T-helper 2 cell treated with Interferon-gamma antibody and Interleukin-4, amounts not matched to agents 5 μg/mL and 100 μg/mL, for 36 hours (primary cell): ENCODE data around the gene CASZ1.

ENCODE experiments used
- DNase-seq: peaks from one replicate; pipeline ENCODE4 v3.0.0; 2021; ENCODE audit warnings: low spot score
- H3K27ac Mint-ChIP-seq: one replicate; pipeline ENCODE4 v1.8.0; 2021; ENCODE audit warnings: mild to moderate bottlenecking, mixed read lengths
- H3K27me3 Mint-ChIP-seq: one replicate; pipeline ENCODE4 v1.8.0; 2021; ENCODE audit warnings: low read depth, mixed read lengths
- H3K36me3 Mint-ChIP-seq: one replicate; pipeline ENCODE4 v1.8.0; 2021; ENCODE audit warnings: low read depth, mixed read lengths
- H3K4me1 Mint-ChIP-seq: one replicate; pipeline ENCODE4 v1.8.0; 2021; ENCODE audit warnings: low read depth, mixed read lengths
- H3K4me3 Mint-ChIP-seq: one replicate; pipeline ENCODE4 v1.8.0; 2022; ENCODE audit warnings: mild to moderate bottlenecking, moderate library complexity, mixed read lengths
- H3K9me3 Mint-ChIP-seq: one replicate; pipeline ENCODE4 v1.8.0; 2021; ENCODE audit warnings: mixed read lengths

The CASZ1 gene

GRCh38 chr1:10778640-10779039 is 17.8 kb downstream of the CASZ1 start:
- Mint-ChIP-seq H3K4me3 (no peak overlapping the region), H3K27me3 (no peaks in the 10 kb centered on the region), H3K36me3 (no peaks in the 10 kb centered on the region), H3K9me3 (no peaks in the 10 kb centered on the region), H3K4me1 (no peaks in the 10 kb centered on the region), H3K27ac (no peak overlapping the region)
- no peak for DNase-seq

- H3K36me3 Mint-ChIP-seq = no peaks in the 10 kb centered on the region
- no peak overlapping the region for H3K27ac Mint-ChIP-seq
- no peak overlapping the region for H3K4me3 Mint-ChIP-seq
- no peaks in the 10 kb centered on the region for H3K9me3 Mint-ChIP-seq
- no peak for DNase-seq
- no peaks in the 10 kb centered on the region for H3K4me1 Mint-ChIP-seq
- H3K27me3 Mint-ChIP-seq = no peaks in the 10 kb centered on the region
Measured at GRCh38 chr1:10777749-10778574, 18.5 kb downstream of the CASZ1 start.

- H3K4me1 Mint-ChIP-seq = no peaks in the 10 kb centered on the region
- no peak overlapping the region for H3K4me3 Mint-ChIP-seq
- H3K27me3 Mint-ChIP-seq = no peaks in the 10 kb centered on the region
- no peaks in the 10 kb centered on the region for H3K36me3 Mint-ChIP-seq
- H3K27ac Mint-ChIP-seq = no peak overlapping the region
- no peaks in the 10 kb centered on the region for H3K9me3 Mint-ChIP-seq
- no peak for DNase-seq
Measured at GRCh38 chr1:10776190-10776905, 20.1 kb downstream of the CASZ1 start.

- no peak overlapping the region for H3K27ac Mint-ChIP-seq
- H3K27me3 Mint-ChIP-seq = no peaks in the 10 kb centered on the region
- H3K4me3 Mint-ChIP-seq = no peak overlapping the region
- no peaks in the 10 kb centered on the region for H3K9me3 Mint-ChIP-seq
- DNase-seq = no peak
- no peaks in the 10 kb centered on the region for H3K36me3 Mint-ChIP-seq
- no peaks in the 10 kb centered on the region for H3K4me1 Mint-ChIP-seq
Measured at GRCh38 chr1:10775763-10776162, 20.7 kb downstream of the CASZ1 start.

- H3K27ac Mint-ChIP-seq = no peak overlapping the region
- H3K4me1 Mint-ChIP-seq = no peaks in the 10 kb centered on the region
- no peaks in the 10 kb centered on the region for H3K36me3 Mint-ChIP-seq
- H3K4me3 Mint-ChIP-seq = no peak overlapping the region
- no peak for DNase-seq
- H3K9me3 Mint-ChIP-seq = no peaks in the 10 kb centered on the region
- no peaks in the 10 kb centered on the region for H3K27me3 Mint-ChIP-seq
Measured at GRCh38 chr1:10774615-10775310, 21.7 kb downstream of the CASZ1 start.

- no peaks in the 10 kb centered on the region for H3K36me3 Mint-ChIP-seq
- no peak overlapping the region for H3K27ac Mint-ChIP-seq
- H3K4me3 Mint-ChIP-seq = no peak overlapping the region
- DNase-seq = no peak
- no peaks in the 10 kb centered on the region for H3K9me3 Mint-ChIP-seq
- H3K4me1 Mint-ChIP-seq = no peaks in the 10 kb centered on the region
- no peaks in the 10 kb centered on the region for H3K27me3 Mint-ChIP-seq
Measured at GRCh38 chr1:10773851-10774614, 22.4 kb downstream of the CASZ1 start.

- H3K27me3 Mint-ChIP-seq = no peaks in the 10 kb centered on the region
- no peaks in the 10 kb centered on the region for H3K36me3 Mint-ChIP-seq
- no peak overlapping the region for H3K4me3 Mint-ChIP-seq
- DNase-seq = no peak
- H3K9me3 Mint-ChIP-seq = no peaks in the 10 kb centered on the region
- H3K4me1 Mint-ChIP-seq = no peaks in the 10 kb centered on the region
- H3K27ac Mint-ChIP-seq = no peak overlapping the region
Measured at GRCh38 chr1:10773376-10773775, 23.1 kb downstream of the CASZ1 start.

- no peak for DNase-seq
- Mint-ChIP-seq H3K36me3 (no peaks in the 10 kb centered on the region), H3K4me3 (no peak overlapping the region), H3K4me1 (no peaks in the 10 kb centered on the region), H3K27ac (no peak overlapping the region), H3K9me3 (no peaks in the 10 kb centered on the region), H3K27me3 (no peaks in the 10 kb centered on the region)
Measured at GRCh38 chr1:10772711-10773110, 23.7 kb downstream of the CASZ1 start.

- H3K4me1 Mint-ChIP-seq = no peaks in the 10 kb centered on the region
- no peaks in the 10 kb centered on the region for H3K27me3 Mint-ChIP-seq
- H3K9me3 Mint-ChIP-seq = no peaks in the 10 kb centered on the region
- no peak for DNase-seq
- H3K27ac Mint-ChIP-seq = no peak overlapping the region
- H3K4me3 Mint-ChIP-seq = no peak overlapping the region
- no peaks in the 10 kb centered on the region for H3K36me3 Mint-ChIP-seq
Measured at GRCh38 chr1:10771789-10772188, 24.7 kb downstream of the CASZ1 start.

- H3K4me1 Mint-ChIP-seq = no peaks in the 10 kb centered on the region
- no peaks in the 10 kb centered on the region for H3K9me3 Mint-ChIP-seq
- no peak overlapping the region for H3K4me3 Mint-ChIP-seq
- no peaks in the 10 kb centered on the region for H3K36me3 Mint-ChIP-seq
- DNase-seq = no peak
- no peak overlapping the region for H3K27ac Mint-ChIP-seq
- no peaks in the 10 kb centered on the region for H3K27me3 Mint-ChIP-seq
Measured at GRCh38 chr1:10768552-10768951, 27.9 kb downstream of the CASZ1 start.

GRCh38 chr1:10767282-10767681 is 29.2 kb downstream of the CASZ1 start:
- Mint-ChIP-seq H3K27ac (no peak overlapping the region), H3K27me3 (no peaks in the 10 kb centered on the region), H3K36me3 (no peaks in the 10 kb centered on the region), H3K4me3 (no peak overlapping the region), H3K9me3 (no peaks in the 10 kb centered on the region), H3K4me1 (no peaks in the 10 kb centered on the region)
- DNase-seq = no peak

GRCh38 chr1:10765734-10766478 is 30.5 kb downstream of the CASZ1 start:
- no peaks in the 10 kb centered on the region for H3K4me1 Mint-ChIP-seq
- no peak overlapping the region for H3K27ac Mint-ChIP-seq
- no peaks in the 10 kb centered on the region for H3K9me3 Mint-ChIP-seq
- no peak overlapping the region for H3K4me3 Mint-ChIP-seq
- H3K27me3 Mint-ChIP-seq = no peaks in the 10 kb centered on the region
- DNase-seq = no peak
- no peaks in the 10 kb centered on the region for H3K36me3 Mint-ChIP-seq

GRCh38 chr1:10765304-10765703 is 31.1 kb downstream of the CASZ1 start:
- Mint-ChIP-seq H3K9me3 (no peaks in the 10 kb centered on the region), H3K4me3 (no peak overlapping the region), H3K27ac (no peak overlapping the region), H3K27me3 (no peaks in the 10 kb centered on the region), H3K36me3 (no peaks in the 10 kb centered on the region), H3K4me1 (no peaks in the 10 kb centered on the region)
- no peak for DNase-seq
